ENCODE results near the gene MBD5.

The MBD5 gene

GRCh38 chr2:148052687-148053086 lies 31.8 kb downstream of the MBD5 start:
- no peak overlapping the region for H3K4me2 ChIP-seq (ENCODE audit: low read length)
- H3K9me3 ChIP-seq (ENCODE audit: insufficient read depth, low read length) = no peaks in the 10 kb centered on the region
- H3K27ac ChIP-seq (ENCODE audit: low read length) = no peak overlapping the region
- H3K4me1 ChIP-seq (ENCODE audit: low read length) = peaks cover 18% of the 10 kb centered on the region
- no peaks in the 10 kb centered on the region; the same call in 1 of the 2 replicates for H4K20me1 ChIP-seq (ENCODE audit: insufficient read depth, low read length)
- TF ChIP-seq, protein P1, sequence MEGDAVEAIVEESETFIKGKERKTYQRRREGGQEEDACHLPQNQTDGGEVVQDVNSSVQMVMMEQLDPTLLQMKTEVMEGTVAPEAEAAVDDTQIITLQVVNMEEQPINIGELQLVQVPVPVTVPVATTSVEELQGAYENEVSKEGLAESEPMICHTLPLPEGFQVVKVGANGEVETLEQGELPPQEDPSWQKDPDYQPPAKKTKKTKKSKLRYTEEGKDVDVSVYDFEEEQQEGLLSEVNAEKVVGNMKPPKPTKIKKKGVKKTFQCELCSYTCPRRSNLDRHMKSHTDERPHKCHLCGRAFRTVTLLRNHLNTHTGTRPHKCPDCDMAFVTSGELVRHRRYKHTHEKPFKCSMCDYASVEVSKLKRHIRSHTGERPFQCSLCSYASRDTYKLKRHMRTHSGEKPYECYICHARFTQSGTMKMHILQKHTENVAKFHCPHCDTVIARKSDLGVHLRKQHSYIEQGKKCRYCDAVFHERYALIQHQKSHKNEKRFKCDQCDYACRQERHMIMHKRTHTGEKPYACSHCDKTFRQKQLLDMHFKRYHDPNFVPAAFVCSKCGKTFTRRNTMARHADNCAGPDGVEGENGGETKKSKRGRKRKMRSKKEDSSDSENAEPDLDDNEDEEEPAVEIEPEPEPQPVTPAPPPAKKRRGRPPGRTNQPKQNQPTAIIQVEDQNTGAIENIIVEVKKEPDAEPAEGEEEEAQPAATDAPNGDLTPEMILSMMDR (IDR thresholded peaks at IDR 0.05; ENCODE audit: low read depth, low read length) = no peak
- no peak for TF ChIP-seq EZH2phosphoT487 (IDR thresholded peaks at IDR 0.05; ENCODE audit: low read depth)
- H3K27me3 ChIP-seq (ENCODE audit: low read depth, low read length) = no peaks in the 10 kb centered on the region
- no peak overlapping the region for H3K4me3 ChIP-seq (ENCODE audit: low read length)
- H3K36me3 ChIP-seq (replicated peaks; ENCODE audit: low read depth, low read length) = no peaks in the 10 kb centered on the region
- no peaks in the 10 kb centered on the region for H3K79me2 ChIP-seq (ENCODE audit: low read length)
- no peak overlapping the region for H3K9ac ChIP-seq (ENCODE audit: low read length)
- H2AFZ ChIP-seq (ENCODE audit: low read depth, low read length) = no peak overlapping the region

- Histone ChIP-seq H3K27me3 (ENCODE audit: low read depth, low read length) (no peaks in the 10 kb centered on the region), H3K9ac (ENCODE audit: low read length) (no peak overlapping the region), H2AFZ (ENCODE audit: low read depth, low read length) (no peak overlapping the region), H4K20me1 (ENCODE audit: insufficient read depth, low read length) (no peaks in the 10 kb centered on the region), H3K27ac (ENCODE audit: low read length) (no peak overlapping the region), H3K4me2 (ENCODE audit: low read length) (no peak overlapping the region), H3K4me3 (ENCODE audit: low read length) (no peak overlapping the region), H3K79me2 (ENCODE audit: low read length) (no peaks in the 10 kb centered on the region), H3K4me1 (ENCODE audit: low read length) (no peaks in the 10 kb centered on the region), H3K36me3 (replicated peaks; ENCODE audit: low read depth, low read length) (no peaks in the 10 kb centered on the region), H3K9me3 (ENCODE audit: insufficient read depth, low read length) (no peaks in the 10 kb centered on the region)
- TF ChIP-seq, protein P1 (IDR thresholded peaks at IDR 0.05; ENCODE audit: low read depth, low read length) = no peak
- no peak for TF ChIP-seq EZH2phosphoT487 (IDR thresholded peaks at IDR 0.05; ENCODE audit: low read depth)
Measured at GRCh38 chr2:148058641-148059040, 37.8 kb downstream of the MBD5 start.

- Histone ChIP-seq H3K4me1 (ENCODE audit: low read length) (no peaks in the 10 kb centered on the region), H3K27ac (ENCODE audit: low read length) (no peak overlapping the region), H3K4me2 (ENCODE audit: low read length) (no peak overlapping the region), H4K20me1 (ENCODE audit: insufficient read depth, low read length) (no peaks in the 10 kb centered on the region), H3K36me3 (replicated peaks; ENCODE audit: low read depth, low read length) (no peaks in the 10 kb centered on the region), H3K79me2 (ENCODE audit: low read length) (no peaks in the 10 kb centered on the region), H3K4me3 (ENCODE audit: low read length) (no peak overlapping the region), H3K9ac (ENCODE audit: low read length) (no peak overlapping the region), H3K27me3 (ENCODE audit: low read depth, low read length) (no peaks in the 10 kb centered on the region), H3K9me3 (ENCODE audit: insufficient read depth, low read length) (no peaks in the 10 kb centered on the region), H2AFZ (ENCODE audit: low read depth, low read length) (no peak overlapping the region)
- TF ChIP-seq, protein P1 (IDR thresholded peaks at IDR 0.05; ENCODE audit: low read depth, low read length) = no peak
- TF ChIP-seq EZH2phosphoT487 (IDR thresholded peaks at IDR 0.05; ENCODE audit: low read depth) = no peak
Measured at GRCh38 chr2:148063633-148064032, 42.7 kb downstream of the MBD5 start.

DNA sequence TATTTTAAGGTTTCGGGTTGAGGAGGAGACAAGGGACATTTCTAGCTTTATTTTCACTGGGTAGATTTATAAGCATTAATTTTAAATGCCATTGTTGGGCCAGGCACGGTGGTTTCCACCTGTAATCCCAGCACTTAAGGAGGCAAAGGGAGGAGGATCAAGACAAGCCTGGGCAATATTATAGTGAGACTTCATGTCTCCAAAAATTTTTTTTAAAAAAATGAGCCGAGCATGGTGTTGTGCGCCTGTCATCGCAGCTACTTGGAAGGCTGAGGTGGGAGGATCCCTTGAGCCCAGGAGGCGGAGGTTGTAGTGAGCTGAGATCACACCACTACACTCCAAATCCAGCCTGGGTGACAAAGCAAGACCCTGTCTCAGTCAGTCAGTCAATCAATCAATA lies 45.0 kb downstream of the MBD5 start:
- no peak overlapping the region for H3K4me3 ChIP-seq (ENCODE audit: low read length)
- no peaks in the 10 kb centered on the region for H3K9me3 ChIP-seq (ENCODE audit: insufficient read depth, low read length)

More for the DNA sequence above, 45.0 kb downstream of the MBD5 start:
- Histone ChIP-seq H3K9ac (ENCODE audit: low read length) (no peak overlapping the region), H3K4me1 (ENCODE audit: low read length) (no peaks in the 10 kb centered on the region), H4K20me1 (ENCODE audit: insufficient read depth, low read length) (no peaks in the 10 kb centered on the region), H3K27ac (ENCODE audit: low read length) (no peak overlapping the region), H2AFZ (ENCODE audit: low read depth, low read length) (no peak overlapping the region), H3K79me2 (ENCODE audit: low read length) (no peaks in the 10 kb centered on the region), H3K27me3 (ENCODE audit: low read depth, low read length) (no peaks in the 10 kb centered on the region), H3K4me2 (ENCODE audit: low read length) (no peak overlapping the region), H3K36me3 (replicated peaks; ENCODE audit: low read depth, low read length) (no peaks in the 10 kb centered on the region)
- TF ChIP-seq, protein P1 (IDR thresholded peaks at IDR 0.05; ENCODE audit: low read depth, low read length) = no peak
- no peak for TF ChIP-seq EZH2phosphoT487 (IDR thresholded peaks at IDR 0.05; ENCODE audit: low read depth)

Data from OCI-LY3 (cell line).